ENCODE data around the gene FAM161A.

The FAM161A gene

GRCh38 chr2:61775956-61776570 is 77.8 kb downstream of the FAM161A start:
- H3K4me3 ChIP-seq (ENCODE audit: insufficient read length, low read depth): no peak overlapping the region
- H3K9me3 ChIP-seq (ENCODE audit: insufficient read depth, low read length): no peaks in the 10 kb centered on the region
- H3K4me1 ChIP-seq (ENCODE audit: insufficient read depth, insufficient read length): no peaks in the 10 kb centered on the region
- no peak for DNase-seq (ENCODE audit: low read depth, low spot score)
- no peaks in the 10 kb centered on the region for H3K36me3 ChIP-seq (ENCODE audit: insufficient read depth, insufficient read length, low read length)
- TF ChIP-seq ZNF274 (IDR thresholded peaks at IDR 0.05; ENCODE audit: low read depth, low read length): no peak
- no peak for TF ChIP-seq YY1 (IDR thresholded peaks at IDR 0.05; ENCODE audit: insufficient read depth, insufficient read length)
- no peak for TF ChIP-seq SUZ12 (IDR thresholded peaks at IDR 0.05; ENCODE audit: extremely low read depth, insufficient read depth, insufficient read length)
- no peak overlapping the region for H3K9ac ChIP-seq (ENCODE audit: insufficient read length, low read depth)
- H3K27me3 ChIP-seq (ENCODE audit: insufficient read depth, insufficient read length): no peaks in the 10 kb centered on the region
